Amniotic stem cell (primary cell): ENCODE data around the gene SLC27A1.
A peak's percentile ranks its signal among the peaks of the same experiment; 100 is the strongest.
"Not testable (repeated sequence)": the region's sequence is repeated elsewhere in the genome, so short reads cannot be mapped to it uniquely, and the experiment has no call there.

Experiments used
- DNase-seq: peaks from one replicate; lab custom pipeline; 2025; lab: John Stamatoyannopoulos, UW

SLC27A1 gene

GRCh38 chr19:17457616-17458015 lies 12.7 kb upstream of the SLC27A1 start:
- no peak for DNase-seq

DNA sequence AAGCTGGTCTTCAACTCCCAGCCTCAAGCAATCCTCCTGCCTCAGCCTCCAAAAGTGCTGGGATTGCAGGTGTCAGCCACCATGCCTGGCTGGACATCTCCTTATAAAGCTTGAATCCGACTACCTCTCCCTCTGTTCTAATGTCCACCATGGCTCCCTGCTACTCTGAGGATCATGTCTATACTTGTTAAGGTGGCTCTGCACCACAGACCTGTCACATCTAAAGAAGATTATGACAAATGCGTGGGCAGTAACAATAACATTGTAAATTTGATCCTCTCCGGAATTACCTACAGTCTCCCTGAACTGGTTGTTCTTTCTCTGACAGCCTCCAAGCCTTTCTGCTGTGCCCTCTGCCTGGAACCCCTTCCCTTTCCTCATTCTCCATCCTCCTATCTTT lies 11.4 kb upstream of the SLC27A1 start:
- DNase-seq: no peak

GRCh38 chr19:17460372-17461230 lies 9.7 kb upstream of the SLC27A1 start, which contains the start of gene NXNL1:
TSS of gene NXNL1 (minus strand) at chr19:17460926. CDS start at chr19:17460869, 57 bp downstream.
- DNase-seq: no peak

GRCh38 chr19:17466487-17466850 lies 3.9 kb upstream of the SLC27A1 start:
- DNase-seq: no peak

- DNase-seq: no peak
Observed at GRCh38 chr19:17467471-17468301, 2.6 kb upstream of the SLC27A1 start.

DNA sequence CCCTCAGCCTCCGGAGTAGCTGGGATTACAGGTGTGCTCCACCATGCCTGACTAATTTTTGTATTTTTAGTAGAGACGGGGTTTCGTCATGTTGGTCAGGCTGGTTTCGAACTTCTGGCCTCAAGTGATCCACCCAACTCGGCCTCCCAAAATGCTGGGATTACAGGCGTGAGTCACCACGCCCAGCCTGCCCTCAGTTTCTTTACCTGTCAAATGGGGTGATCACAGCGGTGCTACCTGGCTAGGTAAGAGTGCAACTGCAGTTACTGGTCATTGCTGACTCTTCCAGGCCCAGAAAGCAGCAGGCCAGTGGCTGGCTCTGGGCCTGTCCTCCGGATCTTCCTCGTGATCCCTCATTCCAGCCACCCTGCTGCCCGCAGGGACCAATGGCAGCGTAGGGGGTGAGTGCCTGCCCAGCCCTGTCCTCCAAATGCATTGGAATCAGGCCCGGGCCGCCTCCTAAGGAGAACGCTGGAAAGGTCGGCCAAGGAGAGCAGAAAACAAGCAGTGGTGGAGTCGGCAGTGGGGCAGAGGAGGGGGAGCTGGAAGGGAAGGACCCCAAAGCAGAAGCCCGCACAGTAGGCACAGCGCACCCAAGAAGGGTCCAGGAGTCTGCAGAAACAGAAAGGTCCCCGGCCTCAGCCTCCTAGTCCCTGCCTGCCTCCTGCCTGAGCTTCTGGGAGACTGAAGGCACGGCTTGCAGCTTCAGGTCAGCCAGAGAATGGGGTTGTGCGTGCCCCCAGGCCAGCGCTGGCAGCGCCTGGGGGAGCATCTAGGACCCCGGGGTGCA lies 1.8 kb upstream of the SLC27A1 start:
- no peak for DNase-seq

- DNase-seq: no peak
Observed at GRCh38 chr19:17469092-17469480, 1.2 kb upstream of the SLC27A1 start.

DNA sequence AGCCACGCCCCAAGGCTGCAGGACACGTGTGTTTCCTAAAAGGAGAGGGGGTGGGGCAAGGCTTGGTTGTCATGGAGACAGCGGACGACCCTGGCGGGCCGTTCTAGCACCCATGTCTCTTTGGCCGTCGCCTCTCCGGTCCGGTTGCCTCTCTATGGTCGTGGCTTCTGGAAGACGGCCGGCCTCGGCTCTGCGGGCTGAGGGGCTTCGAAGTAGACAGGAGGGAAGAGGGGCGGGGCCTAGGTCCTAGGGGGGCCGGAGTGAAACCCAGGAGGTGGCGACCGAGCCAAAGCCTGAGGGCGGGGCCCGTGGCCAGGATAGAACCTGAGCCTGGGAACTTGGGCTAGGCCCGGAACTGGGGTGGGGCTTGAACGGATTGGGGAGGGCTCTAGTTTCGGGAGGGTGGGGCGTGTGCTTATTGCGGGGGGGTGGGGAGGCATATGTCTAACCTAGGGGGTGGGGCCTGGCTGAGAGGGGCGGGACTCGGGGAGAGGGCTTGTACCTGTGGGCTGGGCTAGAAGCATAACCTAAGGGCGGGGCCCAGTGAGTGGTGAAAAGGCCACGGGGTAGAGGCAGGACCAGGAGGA lies 750 bp upstream of the SLC27A1 start:
- DNase-seq: peak; percentile 90

GRCh38 chr19:17471410-17472125 lies 1.2 kb downstream of the SLC27A1 start:
- no peak for DNase-seq

- no peak for DNase-seq
Observed at GRCh38 chr19:17473041-17473440, 2.7 kb downstream of the SLC27A1 start.

- DNase-seq: not testable (repeated sequence)
Observed at GRCh38 chr19:17475011-17475540, 4.8 kb downstream of the SLC27A1 start.

DNA sequence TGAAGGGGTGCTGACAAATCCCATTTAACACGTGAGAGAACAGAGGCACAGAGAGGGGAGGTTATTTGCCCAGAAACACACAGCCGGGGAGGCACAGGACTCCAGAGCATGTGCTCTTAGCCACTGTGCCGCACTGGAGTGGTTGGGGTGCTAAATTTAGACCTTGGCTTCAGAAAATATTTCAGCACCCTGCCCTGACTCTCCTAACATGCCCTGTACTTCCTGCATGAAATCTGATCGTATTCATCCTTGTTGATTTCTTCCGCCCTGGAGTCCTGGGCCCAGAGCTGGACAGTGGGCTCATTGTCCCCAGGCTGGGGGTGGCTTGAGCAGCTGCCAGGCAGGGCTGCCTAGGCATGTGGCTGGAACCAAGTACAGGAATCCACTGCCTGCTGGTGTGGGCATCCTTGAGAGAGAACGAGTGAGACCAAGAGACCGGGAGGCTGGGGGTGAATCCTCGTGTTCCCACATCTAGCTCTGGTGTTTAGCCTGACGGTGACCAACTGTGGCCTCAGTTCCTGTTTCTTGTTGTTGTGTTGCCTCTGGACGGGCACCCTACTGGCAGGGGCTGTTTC lies 5.3 kb downstream of the SLC27A1 start:
- no peak for DNase-seq

DNA sequence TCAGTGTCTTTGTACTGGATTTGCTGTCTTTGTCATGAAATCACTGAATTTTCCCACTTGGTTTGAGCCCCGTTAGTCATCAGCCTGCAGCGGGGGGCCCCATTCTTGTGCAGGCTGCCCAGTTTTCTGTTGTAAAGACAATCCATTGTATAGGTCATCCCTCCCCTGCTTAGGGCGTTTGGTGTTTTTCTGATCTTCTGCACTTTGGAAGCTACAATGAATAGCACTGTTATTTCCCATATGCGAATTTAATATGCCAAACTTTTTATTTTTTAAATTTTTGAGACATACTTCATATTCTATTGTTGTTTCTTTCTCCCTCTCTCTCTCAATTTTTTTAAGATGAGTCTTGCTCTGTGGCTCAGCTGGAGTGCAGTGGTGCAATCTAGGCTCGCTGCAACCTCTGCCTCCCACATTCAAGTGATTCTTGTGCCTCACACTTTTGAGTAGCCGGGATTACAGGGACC lies 9.0 kb downstream of the SLC27A1 start:
- DNase-seq: no peak

GRCh38 chr19:17481986-17482385 lies 11.7 kb downstream of the SLC27A1 start:
- DNase-seq: no peak

- no peak for DNase-seq
Observed at GRCh38 chr19:17482877-17483604, 12.7 kb downstream of the SLC27A1 start.

DNA sequence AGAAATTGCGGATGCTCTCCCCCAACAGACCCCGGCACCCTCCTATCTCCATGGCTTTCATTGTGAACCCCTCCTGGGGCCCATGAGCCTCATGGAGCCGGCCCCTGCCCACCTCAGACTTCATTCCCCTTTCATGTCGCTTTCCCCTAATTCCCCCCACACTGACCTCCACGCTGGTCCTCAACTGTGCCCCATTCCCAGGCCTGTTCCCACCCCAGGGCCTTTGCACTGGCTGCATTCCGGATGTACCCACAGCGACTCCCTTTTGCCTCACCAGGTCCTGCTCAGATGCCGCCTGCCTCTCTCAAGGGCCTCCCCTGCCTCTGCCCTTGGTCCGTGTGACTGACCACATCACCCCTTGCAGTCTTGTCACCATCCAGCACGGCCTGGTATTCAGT lies 13.3 kb downstream of the SLC27A1 start:
- no peak for DNase-seq

DNA sequence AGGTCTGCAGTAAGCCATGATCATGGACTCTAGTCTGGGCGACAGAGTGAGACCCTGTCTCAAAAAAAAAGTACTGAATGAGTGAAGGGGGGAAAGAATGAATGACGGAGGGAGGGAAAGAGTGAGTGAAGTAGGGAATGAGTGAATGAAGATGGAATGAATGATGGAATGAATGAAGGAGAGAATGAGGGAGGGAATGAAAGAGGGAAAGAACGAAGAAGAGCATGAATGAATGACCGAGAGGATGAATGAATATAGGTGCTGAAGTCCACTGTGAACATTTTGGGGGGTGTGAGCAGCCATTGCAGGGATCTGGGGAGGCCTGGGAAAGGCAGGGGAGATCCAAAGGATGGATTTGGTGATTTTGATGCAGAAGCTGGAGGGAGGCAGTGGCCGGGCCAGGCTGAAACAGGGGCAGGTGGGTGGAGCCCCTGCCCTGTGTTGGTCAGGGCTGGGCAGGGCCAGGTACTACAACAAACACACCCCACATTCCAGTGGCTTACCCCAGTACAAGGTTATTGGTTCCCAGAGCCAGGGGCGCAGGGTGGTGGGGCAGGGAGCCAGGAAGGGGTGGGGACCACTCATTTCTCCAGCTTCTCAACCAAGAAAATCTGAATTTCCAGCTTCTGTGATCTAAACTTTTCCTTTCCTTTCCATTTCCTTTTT lies 14.3 kb downstream of the SLC27A1 start:
- no peak for DNase-seq

GRCh38 chr19:17486545-17487240 lies 16.4 kb downstream of the SLC27A1 start:
- no peak for DNase-seq
